Stomach smooth muscle (tissue), 2 donors: ENCODE results near the gene MAD2L1BP.
A peak's percentile ranks its signal among the peaks of the same experiment; 100 is the strongest.

Experiments
- H3K27ac ChIP-seq: one replicate; pipeline ENCODE4 v1.7.0; 2013; ENCODE audit warnings: mild to moderate bottlenecking, low read length, inconsistent platforms
- H3K27me3 ChIP-seq, 2 donors: one replicate each; pipeline ENCODE4 v1.7.0; 2013; ENCODE audit warnings: low read length in 2 of 2; ENCODE audit not compliant: insufficient read depth in 2 of 2, control insufficient read depth in 1 of 2
- H3K36me3 ChIP-seq, 2 donors: one replicate each; pipeline ENCODE4 v1.7.0; 2013; ENCODE audit warnings: low read length in 2 of 2; ENCODE audit not compliant: control insufficient read depth in 2 of 2, insufficient read depth in 2 of 2
- H3K4me1 ChIP-seq: one replicate; pipeline ENCODE4 v1.7.0; 2013; ENCODE audit warnings: low read length; ENCODE audit not compliant: control insufficient read depth, insufficient read depth
- H3K4me3 ChIP-seq, 2 donors: one replicate each; pipeline ENCODE4 v1.7.0; 2013; ENCODE audit warnings: low read length in 2 of 2
- H3K9ac ChIP-seq, 2 donors: one replicate each; pipeline ENCODE4 v1.7.0; 2013; ENCODE audit warnings: low read length in 2 of 2, mild to moderate bottlenecking in 1 of 2
- H3K9me3 ChIP-seq, 2 donors: one replicate each; pipeline ENCODE4 v1.7.0; 2013; ENCODE audit warnings: low read length in 2 of 2; ENCODE audit not compliant: control insufficient read depth in 2 of 2
- donor health status: healthy.
- donor health status: Pancreatic carcinoma.

Gene MAD2L1BP

DNA sequence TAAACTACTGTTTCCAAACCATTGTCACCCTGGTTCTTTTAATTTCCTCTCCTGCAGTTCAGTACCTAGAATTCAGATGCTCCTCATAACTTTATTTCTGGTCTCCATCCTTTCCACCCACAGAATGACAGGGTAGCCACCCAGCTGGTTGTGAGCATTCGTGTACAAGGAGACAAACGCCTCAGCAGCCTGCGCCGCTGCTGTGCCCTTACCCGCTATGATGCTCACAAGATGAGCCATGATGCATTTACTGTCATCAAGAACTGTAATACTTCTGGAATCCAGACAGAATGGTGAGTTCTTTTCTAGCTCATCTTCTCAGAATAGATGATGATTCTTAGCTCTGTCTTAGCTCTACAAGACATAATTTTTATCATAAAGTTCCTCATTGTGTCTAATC, 25.2 kb upstream of the MAD2L1BP start:
- Histone ChIP-seq H3K9me3 (no peaks in the 10 kb centered on the region), H3K27ac (no peak overlapping the region), H3K4me1 (no peaks in the 10 kb centered on the region), H3K36me3 (peaks cover 13 to 15% of the 10 kb centered on the region in 2 donors), H3K4me3 (no peak overlapping the region), H3K9ac (no peak overlapping the region), H3K27me3 (no peaks in the 10 kb centered on the region)

DNA sequence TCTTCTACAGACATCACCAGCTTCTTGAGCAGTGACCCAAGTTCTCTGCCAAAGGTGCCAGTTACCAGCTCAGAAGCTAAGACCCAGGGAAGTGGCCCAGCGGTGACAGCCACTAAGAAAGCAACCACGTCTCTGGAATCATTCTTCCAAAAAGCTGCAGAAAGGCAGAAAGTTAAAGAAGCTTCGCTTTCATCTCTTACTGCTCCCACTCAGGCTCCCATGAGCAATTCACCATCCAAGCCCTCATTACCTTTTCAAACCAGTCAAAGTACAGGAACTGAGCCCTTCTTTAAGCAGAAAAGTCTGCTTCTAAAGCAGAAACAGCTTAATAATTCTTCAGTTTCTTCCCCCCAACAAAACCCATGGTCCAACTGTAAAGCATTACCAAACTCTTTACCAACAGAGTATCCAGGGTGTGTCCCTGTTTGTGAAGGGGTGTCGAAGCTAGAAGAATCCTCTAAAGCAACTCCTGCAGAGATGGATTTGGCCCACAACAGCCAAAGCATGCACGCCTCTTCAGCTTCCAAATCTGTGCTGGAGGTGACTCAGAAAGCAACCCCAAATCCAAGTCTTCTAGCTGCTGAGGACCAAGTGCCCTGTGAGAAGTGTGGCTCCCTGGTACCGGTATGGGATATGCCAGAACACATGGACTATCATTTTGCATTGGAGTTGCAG, 21.8 kb upstream of the MAD2L1BP start:
- Histone ChIP-seq H3K9ac (no peak overlapping the region), H3K27ac (no peak overlapping the region), H3K4me3 (no peak overlapping the region), H3K9me3 (no peaks in the 10 kb centered on the region), H3K36me3 (peaks cover 13 to 15% of the 10 kb centered on the region in 2 donors), H3K4me1 (no peaks in the 10 kb centered on the region), H3K27me3 (no peaks in the 10 kb centered on the region)

DNA sequence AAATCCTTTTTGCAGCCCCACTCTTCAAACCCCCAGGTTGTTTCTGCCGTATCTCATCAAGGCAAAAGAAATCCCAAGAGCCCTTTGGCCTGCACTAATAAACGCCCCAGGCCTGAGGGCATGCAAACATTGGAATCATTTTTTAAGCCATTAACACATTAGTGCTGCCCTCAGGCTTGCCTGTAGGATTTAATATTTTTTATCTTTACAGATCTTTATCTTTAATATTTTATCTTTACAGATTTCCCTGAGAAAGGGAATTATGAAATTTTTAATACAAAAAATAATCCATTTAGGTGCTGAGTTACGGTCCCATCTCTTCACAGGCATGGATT, 21.3 kb upstream of the MAD2L1BP start:
- Histone ChIP-seq H3K27me3 (no peaks in the 10 kb centered on the region), H3K4me1 (no peaks in the 10 kb centered on the region), H3K27ac (no peak overlapping the region), H3K36me3 (peaks cover 13 to 15% of the 10 kb centered on the region in 2 donors), H3K4me3 (no peak overlapping the region), H3K9ac (no peak overlapping the region), H3K9me3 (no peaks in the 10 kb centered on the region)

DNA sequence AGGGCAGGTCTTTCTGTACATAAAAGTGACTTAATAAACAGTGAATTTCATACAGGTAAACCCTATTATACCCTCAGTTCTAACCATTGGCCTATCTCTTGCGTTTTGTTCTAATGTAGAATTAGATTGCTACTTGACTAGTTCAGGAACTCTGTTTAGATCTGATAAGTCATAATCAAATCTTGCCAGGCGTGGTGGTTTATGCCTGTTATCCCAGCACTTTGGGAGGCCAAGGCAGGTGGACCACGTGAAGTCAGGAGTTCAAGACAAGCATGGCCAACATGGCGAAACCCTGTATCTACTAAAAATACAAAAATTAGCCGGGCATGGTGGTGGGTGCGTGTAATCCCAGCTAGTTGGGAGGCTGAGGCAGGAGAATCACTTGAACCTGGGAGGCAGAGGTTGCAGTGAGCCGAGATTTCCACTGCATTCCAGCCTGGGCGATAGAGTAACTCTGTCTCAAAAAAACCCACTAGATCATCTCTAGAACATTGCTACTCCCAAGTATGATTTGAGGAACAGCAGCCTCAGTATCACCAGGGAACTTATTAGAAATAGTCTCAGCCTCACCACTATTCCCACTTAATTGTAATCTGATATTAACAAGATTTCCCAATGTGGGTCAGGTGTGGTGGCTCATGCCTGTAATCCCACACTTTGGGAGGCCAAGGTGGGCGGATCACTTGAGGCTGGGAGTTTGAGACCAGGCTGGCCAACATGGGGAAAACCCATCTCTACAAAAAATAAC, 18.7 kb upstream of the MAD2L1BP start:
- Histone ChIP-seq H3K9ac (no peak overlapping the region), H3K9me3 (no peaks in the 10 kb centered on the region), H3K27me3 (no peaks in the 10 kb centered on the region), H3K4me3 (no peak overlapping the region), H3K36me3 (peaks cover 25 to 33% of the 10 kb centered on the region in 2 donors), H3K27ac (no peak overlapping the region), H3K4me1 (no peaks in the 10 kb centered on the region)

DNA sequence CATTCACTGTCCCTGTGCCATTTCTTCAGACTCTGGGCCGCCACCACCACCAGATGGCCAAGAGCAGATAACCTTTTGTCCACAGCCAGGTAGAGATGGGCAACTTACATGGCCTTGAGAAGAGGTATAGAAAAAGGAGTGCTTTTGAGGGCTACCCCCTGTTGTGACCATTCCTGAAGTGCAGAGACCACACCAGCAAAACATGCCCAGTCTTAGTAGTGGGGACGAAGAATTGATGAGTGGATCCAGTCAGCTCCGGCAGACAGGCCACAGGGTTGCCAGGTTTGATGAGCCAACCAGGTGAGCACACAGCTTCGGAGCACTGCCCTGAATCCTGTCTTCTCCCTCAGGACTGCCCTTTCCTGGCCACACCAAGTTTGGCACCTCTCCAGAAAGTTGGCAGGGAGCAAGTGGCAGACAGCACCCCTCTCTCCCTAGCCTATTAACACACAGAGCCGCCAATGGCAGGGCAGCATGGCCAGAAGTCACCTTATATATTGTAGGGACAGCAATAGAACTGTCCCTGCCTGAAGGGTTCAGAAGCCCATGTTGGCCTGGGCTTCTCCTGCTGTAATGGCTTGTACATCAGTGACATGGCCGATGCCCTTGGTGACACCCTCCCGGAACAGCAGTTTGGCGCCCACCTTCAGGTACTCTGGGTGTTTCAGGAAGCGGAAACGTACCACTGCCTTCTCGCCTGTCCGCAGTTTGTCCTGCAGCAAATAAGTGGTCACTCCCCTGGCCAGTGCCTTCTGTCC, 14.4 kb upstream of the MAD2L1BP start:
- Histone ChIP-seq H3K9me3 (no peaks in the 10 kb centered on the region), H3K9ac (peak overlapping the region in 1 of 2 donors; percentile 1), H3K27me3 (no peaks in the 10 kb centered on the region), H3K27ac (no peak overlapping the region), H3K4me3 (no peak overlapping the region), H3K4me1 (peaks cover 3% of the 10 kb centered on the region), H3K36me3 (peaks cover 49 to 55% of the 10 kb centered on the region in 2 donors)

DNA sequence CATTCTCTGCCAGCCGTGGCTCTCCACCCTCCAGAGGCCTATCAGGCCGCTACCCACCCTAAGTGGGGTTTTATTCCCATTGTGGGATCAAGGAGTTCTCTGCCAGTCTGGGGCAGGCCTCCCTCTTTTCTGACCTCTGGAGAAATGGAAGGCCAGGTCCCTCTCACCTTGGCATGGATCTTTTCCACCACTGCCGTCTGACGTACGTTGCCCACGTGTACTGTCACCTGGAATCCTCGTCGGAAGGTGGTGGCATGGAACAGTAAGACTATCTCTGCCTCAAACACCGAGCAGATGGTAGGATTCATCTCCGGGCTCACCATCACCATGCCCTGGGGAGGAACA, 13.8 kb upstream of the MAD2L1BP start:
- no peak overlapping the region for H3K27ac ChIP-seq
- peaks cover 49 to 55% of the 10 kb centered on the region in 2 donors for H3K36me3 ChIP-seq
- H3K27me3 ChIP-seq = no peaks in the 10 kb centered on the region
- no peak overlapping the region for H3K4me3 ChIP-seq
- peaks cover 4% of the 10 kb centered on the region for H3K4me1 ChIP-seq
- no peak overlapping the region for H3K9ac ChIP-seq
- H3K9me3 ChIP-seq = no peaks in the 10 kb centered on the region

DNA sequence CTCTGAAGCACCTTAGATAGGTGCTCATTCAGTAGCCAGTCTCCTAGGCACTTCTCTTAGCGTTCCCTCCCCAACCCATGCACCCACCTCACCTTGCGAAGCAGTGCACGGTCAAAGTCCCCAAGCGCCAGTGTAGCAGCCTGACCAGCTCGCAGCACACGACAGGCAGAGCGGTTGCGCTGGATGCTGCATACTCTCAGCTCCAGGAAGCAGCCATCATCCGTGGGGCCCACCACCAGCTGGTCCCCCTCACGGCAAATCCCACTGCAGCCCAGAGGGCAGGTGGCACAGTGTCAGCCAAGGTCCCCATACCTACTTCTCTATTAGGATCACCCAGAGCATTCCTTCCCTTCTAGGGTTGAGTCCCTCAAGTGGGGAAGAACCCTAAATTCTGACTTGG, 13.1 kb upstream of the MAD2L1BP start:
- Histone ChIP-seq H3K4me1 (peaks cover 12% of the 10 kb centered on the region), H3K27me3 (no peaks in the 10 kb centered on the region), H3K4me3 (no peak overlapping the region), H3K9me3 (no peaks in the 10 kb centered on the region), H3K36me3 (peaks cover 49 to 55% of the 10 kb centered on the region in 2 donors), H3K9ac (no peak overlapping the region), H3K27ac (no peak overlapping the region)

DNA sequence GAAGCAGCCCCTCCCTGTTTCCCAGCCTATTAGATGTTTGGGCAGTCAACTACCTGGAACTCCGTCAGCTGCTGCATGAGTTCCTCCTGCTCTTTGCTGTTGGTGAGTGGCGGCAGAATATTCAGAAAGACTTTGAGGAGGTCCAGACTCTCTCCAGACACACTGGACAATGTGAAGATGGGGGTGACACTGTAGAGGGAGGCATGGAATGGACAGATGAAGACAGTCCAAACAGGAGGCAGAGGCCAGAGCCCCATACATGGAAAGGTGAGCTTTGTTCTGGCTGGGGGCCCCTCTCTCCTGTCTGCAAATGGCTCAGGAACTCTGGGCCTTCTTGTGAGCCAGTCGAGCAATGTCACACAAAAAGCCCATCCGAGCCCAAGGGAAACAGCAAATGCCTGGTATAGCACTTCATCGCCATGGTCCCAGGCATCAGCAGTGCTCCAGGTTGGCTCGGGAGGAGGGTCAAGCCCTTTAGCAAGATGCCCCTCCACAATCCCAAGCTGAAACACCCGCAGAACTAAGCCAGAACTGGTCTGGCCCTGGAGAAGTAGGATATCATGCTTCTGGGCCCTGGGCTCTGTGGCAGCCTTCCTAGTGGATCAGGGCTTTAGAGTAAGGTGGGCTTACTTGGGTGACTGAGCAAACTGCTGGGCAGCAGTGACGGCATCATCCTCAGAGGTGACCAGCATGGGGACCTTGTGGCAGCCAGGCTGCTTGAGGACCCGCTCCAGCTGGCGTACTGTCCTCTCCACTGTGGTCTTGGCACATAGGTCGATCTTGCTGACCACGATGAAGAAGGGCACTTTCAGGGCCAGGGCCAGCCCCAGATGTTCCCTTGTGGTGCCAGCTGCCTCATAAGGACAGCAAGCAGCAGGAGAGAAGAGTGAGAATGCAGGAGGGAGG, 11.5 kb upstream of the MAD2L1BP start:
- H3K27me3 ChIP-seq = no peaks in the 10 kb centered on the region
- no peak overlapping the region for H3K9ac ChIP-seq
- H3K27ac ChIP-seq = no peak overlapping the region
- H3K9me3 ChIP-seq = no peaks in the 10 kb centered on the region
- H3K4me1 ChIP-seq = peaks cover 16% of the 10 kb centered on the region
- no peak overlapping the region for H3K4me3 ChIP-seq
- peaks cover 49 to 55% of the 10 kb centered on the region in 2 donors for H3K36me3 ChIP-seq

DNA sequence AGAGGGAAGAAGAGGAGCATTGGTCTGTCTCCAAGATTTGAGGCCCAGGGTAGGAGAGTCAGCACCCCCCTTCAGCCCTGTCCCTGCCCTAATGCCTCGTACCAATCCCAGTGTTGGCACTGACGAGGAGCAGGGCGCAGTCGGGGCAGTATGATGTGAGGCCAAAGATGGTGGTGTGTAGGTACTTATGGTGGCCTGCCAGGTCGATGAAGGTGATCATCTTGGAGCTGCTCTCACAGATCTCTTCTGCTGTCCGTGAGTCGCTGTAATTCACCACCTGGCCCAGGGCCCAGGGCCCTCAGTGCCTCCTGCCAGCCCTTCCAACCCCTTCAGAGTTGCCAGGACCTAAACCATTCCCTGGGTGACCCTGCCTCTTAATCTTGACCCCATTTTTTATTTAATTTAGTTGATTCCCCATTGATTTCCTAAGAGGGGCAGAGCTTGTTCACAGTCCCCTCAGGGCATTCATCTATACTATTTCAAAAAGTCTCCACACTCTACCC, 10.8 kb upstream of the MAD2L1BP start:
- H3K9me3 ChIP-seq = no peaks in the 10 kb centered on the region
- H3K4me3 ChIP-seq = no peak overlapping the region
- H3K36me3 ChIP-seq = peaks cover 49 to 55% of the 10 kb centered on the region in 2 donors
- H3K27ac ChIP-seq = no peak overlapping the region
- no peak overlapping the region for H3K9ac ChIP-seq
- no peaks in the 10 kb centered on the region for H3K27me3 ChIP-seq
- H3K4me1 ChIP-seq = peaks cover 21% of the 10 kb centered on the region

DNA sequence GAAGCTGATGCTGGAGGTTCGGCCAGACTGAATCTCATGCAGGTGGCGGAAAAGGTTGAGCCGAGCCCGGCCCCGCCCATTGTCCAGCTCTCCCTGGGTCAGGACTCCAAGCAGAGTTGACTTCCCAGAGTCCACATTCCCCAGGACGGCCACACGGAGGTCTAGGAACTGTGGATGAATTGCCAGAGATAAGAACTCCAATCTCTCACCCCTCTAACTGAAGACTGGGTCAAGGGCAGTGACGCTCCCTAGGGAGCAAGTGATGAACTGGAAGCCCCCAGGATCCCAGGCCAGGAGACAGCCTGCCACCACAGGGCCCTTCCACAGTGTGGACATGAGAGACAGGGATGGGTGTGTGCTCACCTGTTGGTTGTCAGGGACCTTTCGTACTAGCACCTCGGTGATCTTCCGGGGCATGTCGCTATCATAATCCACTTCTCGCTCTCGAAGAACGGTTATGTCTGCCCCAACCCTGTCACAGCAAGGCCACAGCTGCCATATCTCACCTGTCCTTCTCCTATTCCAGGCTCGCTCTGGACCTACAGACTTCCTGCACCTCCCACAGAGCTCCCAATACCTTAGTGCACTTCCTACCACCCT, 10.1 kb upstream of the MAD2L1BP start:
- H3K27me3 ChIP-seq = no peaks in the 10 kb centered on the region
- no peak overlapping the region for H3K27ac ChIP-seq
- H3K36me3 ChIP-seq = peaks cover 48 to 52% of the 10 kb centered on the region in 2 donors
- no peak overlapping the region for H3K4me3 ChIP-seq
- H3K9ac ChIP-seq = no peak overlapping the region
- H3K4me1 ChIP-seq = peaks cover 27% of the 10 kb centered on the region
- no peaks in the 10 kb centered on the region for H3K9me3 ChIP-seq
